Stimulated activated CD4-positive, alpha-beta T cell treated with anti-CD3 and anti-CD28 coated beads, Interleukin-12 subunit alpha, Interleukin-12 subunit beta, amount 100 ng/mL, for 4 hours (primary cell): ENCODE results near the gene GNE.
"Not testable (repeated sequence)": the region's sequence is repeated elsewhere in the genome, so short reads cannot be mapped to it uniquely, and the experiment has no call there.

Experiments used
- DNase-seq: peaks from one replicate; pipeline ENCODE4 v3.0.0-alpha.2; 2020

Gene GNE

DNA sequence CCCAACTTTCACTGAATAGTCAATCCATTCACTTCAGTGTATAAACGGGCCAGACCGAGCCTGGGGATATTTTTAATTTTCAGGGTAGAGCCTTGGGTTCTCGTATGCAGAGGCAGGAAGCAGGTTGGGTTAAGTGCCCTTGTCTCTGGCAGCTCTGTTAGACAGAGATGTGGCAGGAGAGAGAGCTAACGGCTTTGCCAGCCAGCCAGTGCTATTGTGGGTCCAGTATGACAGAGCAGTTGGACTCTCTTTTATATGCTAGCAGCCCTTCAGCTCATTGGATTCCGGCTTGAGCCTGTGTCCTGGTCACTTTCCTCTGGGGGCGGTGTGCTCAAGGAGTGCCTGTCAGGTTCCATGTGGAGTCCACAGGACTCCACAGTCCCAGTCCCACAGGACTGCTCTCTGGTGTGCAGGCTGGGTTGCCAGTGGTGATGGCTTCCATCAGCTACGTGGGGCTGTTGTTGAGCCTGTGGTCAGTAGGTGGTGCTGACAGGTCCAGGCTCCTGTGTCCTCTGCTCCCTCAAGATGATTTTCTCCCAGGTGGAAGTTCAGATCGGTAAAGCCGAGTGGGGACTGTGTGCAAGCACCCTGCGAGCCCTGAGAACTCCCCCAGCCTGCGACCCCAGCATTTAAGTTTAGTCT lies 53.2 kb downstream of the GNE start:
- DNase-seq: no peak

DNA sequence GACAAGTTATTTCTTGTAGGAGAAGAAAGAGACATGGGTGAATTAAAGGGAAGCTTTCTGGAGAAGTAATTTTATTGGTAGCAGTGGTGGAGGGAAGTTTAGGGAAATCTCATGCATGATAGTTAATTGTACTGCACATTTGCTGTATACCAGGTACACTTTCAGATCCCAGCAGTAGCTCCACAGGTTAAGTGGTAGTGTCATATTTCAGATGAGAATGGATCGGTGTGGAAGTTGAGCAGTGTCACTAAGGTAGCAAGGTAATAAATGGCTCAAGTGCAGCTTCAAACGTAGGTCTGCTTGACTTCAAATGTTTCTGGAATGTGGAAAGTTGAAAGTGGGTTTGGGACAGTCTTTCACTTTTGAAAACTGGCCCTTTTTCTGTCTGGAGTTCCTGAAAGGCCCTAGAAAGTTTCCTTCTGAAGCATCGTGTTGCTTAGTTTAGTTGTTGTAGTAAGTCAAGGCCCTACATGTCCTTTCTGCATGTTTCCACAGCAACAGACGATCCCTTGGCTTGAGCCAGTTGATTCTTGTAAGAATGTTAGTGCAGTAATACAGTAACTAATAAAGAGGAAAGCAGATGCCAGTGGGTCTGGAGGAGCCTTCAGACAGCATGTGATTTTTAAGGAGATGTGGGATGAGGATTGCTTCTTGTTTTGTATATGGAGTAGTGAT lies 63.8 kb downstream of the GNE start:
- no peak for DNase-seq

DNA sequence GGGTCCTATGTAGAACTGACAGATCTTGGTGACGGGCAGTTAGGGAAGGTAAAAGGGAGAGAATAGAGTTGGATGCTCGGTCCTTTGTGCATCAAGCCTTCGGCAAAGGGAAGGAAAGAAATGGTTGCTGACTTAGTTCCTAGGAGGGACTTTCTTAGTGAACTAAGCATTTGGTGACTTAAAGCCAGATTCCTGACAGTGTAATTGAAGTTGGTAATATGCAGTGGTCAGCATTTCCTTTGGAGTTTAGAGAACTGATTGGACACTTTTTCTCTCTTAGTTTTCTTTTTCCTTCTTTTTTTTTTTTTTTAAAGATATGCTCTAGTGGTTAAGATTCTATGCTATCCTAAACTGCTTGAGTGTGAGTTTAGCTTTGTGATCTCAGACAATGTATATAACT lies 65.2 kb downstream of the GNE start:
- DNase-seq: no peak

DNA sequence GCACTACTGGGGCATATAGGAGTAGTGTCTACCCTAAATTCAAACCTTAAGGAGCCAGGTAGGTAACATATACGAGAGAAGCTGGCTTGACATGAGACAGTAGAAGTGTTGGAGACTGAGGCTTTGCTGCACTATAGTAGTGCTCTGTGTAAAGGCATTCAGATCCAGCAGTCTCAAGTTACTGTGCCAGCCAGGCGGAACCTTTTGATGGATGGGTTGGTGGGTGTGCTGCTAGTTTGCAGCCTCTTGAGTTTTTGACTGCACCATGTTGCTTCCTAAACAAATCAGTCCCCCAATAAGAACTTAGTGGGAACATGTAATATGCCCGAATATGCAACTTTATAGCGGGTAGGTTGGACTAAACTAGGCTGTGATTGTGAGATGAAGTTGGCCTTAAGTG lies 66.1 kb downstream of the GNE start:
- no peak for DNase-seq

DNA sequence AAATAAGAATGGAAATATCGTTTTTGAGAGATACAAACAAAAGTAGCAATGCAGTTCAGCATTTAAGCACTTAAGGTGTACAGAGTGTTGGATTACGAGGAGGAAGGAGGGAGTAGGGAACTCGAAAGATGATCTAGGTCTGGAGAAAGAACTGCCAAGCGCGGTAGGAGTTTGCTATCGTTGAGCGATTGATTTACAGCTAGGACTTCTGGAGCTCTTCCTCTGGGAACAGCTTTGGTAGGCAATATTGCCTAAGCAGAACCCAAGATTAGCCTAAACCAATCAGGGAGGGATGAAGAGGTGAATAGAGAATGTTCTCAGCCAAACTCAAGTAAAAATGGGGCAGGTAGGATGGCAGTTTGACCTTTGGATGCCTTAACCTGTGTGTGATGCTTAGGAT lies 66.6 kb downstream of the GNE start:
- DNase-seq: no peak

DNA sequence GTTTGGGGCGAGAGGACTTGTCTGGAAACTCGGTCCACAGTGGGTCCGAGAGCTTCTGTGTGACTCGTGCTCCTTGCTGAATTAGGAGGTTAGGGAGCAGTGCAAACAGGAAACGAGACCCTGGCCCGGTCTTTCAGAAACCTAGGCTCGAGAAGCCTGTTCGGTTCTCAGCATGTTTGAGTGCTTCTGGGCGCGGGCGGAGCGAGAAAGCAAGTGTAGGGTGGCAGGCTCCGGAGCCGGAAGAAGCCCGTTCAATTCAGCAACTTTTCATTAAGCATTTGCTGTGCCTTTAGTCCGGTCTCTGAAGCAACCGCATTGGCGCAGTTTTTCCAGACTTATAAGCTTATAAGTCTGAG lies 67.0 kb downstream of the GNE start:
- DNase-seq: peak; percentile 35

DNA sequence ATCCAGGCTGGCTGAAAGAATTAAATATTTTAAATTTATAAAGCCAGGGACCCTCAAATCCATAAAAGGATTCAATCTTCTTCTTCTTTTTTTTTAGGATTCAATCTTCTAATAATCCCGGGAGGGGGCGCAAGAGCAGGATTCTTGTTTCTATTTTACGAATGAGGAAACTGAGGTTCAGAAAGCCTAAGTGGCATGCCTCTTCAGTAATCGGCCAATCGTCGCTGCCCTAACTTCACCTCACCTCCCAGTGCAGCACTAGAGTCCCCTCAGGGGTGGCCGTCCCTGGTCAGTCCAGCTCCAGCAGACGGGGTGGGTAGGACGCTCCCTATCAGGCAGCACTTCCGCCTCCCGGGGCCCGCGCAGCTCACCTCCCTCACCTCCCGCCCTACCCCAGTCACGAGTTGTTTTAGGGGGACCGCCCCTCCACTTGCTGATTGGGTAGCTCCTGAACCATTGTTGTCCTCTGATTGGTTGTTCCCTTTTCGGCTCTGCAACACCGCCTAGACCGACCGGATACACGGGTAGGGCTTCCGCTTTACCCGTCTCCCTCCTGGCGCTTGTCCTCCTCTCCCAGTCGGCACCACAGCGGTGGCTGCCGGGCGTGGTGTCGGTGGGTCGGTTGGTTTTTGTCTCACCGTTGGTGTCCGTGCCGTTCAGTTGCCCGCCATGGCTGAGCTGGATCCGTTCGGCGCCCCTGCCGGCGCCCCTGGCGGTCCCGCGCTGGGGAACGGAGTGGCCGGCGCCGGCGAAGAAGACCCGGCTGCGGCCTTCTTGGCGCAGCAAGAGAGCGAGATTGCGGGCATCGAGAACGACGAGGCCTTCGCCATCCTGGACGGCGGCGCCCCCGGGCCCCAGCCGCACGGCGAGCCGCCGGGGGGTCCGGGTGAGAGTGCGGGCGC lies 67.6 kb downstream of the GNE start, which contains the start of gene CLTA:
Gene CLTA (plus strand): TSS at position 534 of the 902 bp plus-strand sequence. CDS start 136 bp downstream, at position 670.
- DNase-seq: peak; percentile 84

DNA sequence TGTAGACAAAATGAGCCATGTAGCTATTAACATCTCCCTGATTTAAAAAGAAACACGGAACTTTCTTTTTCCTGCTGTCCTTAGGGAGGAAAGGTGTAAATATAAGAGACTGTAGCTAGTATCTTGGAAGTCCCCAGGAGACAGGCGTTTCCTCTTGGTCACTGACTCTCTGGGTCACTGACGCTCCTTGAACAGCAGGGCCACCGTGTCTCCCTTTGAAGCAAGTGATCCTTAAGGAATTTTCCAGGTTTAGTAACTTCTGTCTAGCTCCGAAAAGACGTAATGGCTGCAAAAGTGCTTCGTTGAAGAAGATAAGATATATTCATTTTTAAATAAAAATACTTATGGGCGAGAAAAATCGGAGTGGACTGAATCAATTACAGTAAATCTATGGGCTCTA lies 68.3 kb downstream of the GNE start:
- DNase-seq: no peak

DNA sequence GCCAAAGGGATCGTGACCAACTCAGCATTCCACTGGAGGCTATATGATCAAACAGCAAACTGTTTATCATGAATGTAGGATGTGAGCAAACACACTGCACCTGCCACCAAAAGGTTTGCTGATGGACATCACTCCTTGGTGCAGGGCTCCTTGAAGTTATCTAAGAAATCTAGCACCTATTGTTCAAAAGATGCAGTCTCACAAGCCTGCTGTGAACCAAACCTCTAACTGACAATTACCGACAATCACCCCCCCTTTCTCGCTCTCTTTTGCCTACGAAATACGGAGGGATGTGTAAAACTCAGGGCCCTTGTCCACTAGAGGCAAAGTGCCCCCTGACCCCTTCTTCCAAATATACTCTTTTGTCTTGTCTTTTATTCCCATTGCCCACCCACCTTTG lies 70.0 kb downstream of the GNE start:
- no peak for DNase-seq

DNA sequence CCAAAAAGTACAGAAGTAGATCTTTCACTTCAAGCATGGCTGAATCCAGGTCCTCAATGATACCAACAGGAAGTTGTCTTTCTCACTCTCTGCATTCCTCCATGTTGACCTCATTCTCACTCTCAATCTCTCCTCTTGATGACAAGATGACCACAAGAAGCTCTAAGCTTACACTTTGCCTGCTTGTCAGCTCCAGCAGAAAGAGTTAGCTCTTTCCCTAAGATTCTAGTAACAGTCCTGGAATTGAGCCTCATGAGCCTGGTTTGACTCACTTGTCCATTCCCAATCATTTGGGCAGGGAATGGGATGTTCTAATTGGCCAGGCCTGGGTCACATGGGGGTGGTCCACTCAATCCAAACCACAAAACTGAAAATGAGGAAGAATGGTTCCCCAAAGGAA lies 70.8 kb downstream of the GNE start:
- DNase-seq: no peak

DNA sequence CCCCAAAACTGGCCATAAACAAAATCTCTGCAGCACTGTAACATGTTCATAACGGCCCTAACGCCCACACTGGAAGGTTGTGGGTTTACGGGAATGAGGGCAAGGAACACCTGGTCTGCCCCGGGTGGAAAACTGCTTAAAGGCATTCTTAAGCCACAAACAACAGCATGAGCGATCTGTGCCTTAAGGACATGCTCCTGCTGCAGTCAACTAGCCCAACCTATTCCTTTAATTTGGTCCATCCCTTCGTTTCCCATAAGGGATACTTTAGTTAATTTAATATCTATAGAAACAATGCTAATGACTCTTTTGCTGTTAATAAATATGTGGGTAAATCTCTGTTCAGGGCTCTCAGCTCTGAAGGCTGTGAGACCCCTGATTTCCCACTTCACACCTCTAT lies 78.0 kb downstream of the GNE start:
- DNase-seq: not testable (repeated sequence)

DNA sequence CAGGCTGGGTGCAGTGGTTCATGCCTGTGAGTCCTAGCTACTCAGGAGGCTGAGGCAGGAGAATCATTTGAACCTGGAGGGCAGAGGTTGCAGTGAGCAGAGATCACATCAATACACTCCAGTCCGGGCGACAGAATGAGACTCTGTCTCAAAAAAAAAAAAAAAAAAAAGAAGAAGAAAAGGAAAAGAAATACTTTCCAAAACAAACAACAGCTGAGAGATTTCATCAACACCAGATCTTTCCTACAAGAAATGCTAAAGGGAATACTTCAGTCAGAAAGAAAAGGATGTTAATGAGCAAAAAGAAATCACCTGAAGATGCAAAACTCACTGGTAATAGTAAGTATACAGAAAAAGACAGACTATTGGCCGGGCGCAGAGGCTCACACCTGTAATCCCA lies 80.7 kb downstream of the GNE start:
- no peak for DNase-seq

DNA sequence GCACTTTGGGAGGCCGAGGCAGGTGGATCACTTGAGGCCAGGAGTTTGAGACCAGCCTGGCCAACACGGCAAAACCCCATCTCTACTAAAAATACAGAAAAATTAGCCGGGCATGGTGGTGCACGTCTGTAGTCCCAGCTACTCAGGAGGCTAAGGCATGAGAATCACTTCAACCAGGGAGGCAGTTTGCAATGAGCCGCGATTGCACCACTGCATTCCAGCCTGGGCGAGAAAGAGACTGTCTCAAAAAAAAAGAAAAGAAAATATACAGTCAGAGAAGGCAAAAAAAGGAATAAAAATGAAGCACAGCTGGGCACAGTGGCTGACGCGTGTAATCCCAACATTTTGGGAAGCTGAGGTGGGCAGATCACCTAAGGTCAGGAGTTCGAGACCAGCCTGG lies 81.8 kb downstream of the GNE start:
- not testable (repeated sequence) for DNase-seq

DNA sequence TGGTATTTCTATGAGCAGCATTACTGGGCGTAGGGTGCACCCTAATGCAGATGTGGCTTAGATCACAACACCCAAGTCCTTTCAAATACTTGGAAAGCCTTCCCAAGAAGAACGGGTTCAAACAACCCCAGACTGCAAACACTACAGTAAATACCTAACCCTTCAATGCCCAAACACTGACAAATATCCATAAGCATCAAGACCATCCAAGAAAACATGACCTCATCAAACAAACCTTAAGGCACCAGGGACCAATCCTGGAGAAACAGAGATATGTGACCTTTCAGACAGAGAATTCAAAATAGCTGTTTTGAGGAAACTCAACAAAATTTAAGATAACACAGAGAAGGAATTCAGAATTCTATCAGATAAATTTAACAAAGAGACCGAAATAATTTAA lies 83.0 kb downstream of the GNE start:
- not testable (repeated sequence) for DNase-seq

DNA sequence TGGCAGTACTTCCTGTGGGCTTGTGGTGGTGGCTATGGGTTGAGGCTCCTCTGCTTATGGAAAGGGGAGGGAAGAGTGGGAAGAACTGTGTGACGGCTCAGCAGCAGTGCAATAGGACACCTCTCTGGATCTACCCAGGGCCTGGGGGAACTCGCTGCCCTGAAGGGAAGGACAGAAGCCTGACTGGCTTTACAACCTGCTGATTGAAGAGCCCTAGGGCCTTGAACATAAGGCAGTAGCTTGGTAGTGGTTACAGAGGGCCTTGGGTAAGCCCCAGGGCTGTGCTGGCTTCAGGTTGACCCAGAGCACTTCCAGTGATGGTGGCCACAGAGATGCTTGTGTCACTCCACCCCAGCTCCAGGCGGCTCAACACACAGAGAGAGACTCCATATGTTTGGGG lies 83.5 kb downstream of the GNE start:
- no peak for DNase-seq

DNA sequence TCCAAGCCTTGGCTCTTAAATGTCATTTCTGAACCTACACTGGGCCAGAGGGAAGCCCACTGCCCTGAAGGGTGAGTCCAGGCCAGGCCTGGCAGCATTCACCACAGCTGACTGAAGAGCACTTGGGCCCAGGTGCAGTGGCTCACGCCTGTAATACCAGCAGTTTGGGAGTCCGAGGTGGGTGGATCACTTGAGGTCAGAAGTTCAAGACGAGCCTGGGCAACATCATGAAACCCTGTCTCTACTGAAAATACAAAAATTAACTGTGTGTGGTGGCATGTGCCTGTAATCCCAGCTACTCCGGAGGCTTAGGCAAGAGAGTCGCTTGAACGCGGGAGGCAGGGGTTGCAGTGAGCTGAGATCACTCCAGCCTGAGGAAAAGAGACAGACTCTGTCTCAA lies 84.0 kb downstream of the GNE start:
- DNase-seq: no peak

DNA sequence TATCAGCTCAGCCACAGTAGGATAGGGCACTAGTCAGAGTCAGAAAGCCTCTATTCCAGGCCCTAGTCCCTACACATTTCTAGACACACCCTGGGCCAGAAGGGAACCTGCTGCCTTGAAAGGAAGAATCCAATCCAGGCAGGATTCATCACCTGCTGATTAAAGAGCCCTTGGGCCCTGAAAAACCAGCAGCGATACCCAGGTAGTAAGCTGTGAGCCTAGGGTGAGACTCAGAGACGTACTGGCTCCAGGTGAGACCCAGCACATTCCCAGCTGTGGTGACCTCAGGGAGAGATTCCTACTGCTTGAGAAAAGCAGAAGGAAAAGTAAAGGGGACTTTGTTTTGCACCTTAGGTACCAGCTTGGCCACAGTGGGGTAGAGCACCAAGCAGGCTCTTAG lies 84.4 kb downstream of the GNE start:
- no peak for DNase-seq

DNA sequence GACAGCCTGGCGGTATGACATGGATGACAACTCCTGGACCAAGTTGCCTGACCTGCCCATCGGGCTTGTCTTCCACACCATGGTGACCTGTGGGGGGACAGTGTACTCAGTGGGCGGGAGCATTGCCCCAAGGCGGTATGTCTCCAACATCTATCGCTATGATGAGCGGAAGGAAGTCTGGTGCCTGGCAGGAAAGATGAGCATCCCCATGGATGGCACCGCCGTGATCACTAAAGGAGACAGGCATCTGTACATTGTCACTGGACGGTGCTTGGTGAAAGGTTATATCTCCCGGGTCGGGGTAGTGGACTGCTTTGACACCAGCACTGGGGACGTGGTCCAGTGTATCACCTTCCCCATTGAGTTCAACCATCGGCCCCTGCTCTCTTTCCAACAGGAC lies 87.7 kb downstream of the GNE start:
- DNase-seq: no peak

DNA sequence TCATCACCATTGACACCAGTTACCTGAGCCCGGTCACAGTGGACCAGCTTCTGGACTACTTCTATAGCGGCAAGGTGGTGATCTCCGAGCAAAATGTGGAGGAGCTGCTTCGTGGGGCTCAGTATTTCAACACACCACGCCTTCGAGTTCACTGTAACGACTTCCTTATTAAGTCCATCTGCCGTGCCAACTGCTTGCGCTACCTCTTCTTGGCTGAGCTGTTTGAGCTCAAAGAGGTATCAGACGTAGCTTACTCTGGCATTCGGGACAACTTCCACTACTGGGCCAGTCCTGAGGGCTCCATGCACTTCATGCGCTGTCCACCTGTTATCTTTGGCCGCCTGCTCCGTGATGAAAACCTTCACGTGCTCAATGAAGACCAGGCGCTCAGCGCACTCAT lies 88.5 kb downstream of the GNE start:
- DNase-seq: no peak

DNA sequence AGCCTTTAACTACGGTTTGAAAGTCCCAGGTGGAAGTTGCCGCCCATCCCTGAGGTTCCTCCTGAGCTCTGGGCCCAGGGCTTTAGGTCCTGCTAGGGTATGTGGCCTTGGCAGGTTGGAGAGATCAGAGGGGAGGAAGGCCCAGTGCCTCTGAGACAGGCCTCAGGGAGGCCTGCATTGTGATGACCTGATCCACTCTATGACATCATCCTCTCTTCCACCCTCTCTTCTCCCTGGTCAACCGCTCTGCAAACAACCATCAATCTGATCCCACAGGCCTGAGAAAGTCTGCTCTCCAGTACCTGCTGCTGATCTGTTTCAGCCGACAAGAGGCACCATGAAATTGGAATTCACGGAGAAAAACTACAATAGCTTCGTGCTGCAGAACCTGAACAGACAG lies 89.1 kb downstream of the GNE start, which contains the start of gene CCIN:
Gene CCIN (plus strand): TSS at position 223 of the 400 bp plus-strand sequence. CDS start 115 bp downstream, at position 338.
- no peak for DNase-seq

DNA sequence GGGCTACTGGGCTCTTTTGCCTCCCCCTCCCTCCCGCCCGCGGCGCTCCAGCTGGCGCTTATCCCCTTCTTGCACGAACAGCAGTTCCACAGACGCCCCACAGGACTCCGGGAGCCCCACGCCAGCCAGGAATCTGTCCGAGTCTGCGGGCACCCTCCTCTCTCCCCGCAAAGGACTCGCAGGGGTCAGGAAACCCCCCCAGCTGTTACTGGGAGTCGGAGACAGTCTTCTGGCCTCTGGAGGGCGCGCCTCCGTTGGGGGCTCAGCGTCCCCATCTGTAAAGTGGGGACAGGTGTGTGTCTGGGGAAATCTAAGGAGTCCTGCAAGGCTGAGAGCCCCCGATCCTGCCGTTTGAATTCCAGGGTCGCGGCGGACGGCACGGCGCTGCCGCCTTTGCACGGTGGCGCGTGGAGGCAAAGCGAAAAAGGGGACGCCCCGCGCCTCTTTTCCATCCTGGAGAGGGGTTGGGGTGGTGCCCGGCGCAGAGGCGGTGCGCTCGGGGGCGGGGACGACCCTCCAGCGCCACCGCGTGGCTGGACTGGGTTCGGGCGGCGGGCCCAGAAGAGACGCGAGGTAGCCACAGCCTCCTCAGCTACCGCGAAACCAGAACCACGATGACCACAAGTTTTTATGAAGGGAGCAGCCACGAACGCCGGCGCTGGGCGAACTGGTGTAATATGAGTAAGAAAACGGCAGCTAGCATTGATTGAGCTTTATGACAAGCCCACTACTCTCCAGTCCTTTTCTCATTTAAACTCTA lies 91.9 kb downstream of the GNE start:
- DNase-seq: peak; percentile 80

DNA sequence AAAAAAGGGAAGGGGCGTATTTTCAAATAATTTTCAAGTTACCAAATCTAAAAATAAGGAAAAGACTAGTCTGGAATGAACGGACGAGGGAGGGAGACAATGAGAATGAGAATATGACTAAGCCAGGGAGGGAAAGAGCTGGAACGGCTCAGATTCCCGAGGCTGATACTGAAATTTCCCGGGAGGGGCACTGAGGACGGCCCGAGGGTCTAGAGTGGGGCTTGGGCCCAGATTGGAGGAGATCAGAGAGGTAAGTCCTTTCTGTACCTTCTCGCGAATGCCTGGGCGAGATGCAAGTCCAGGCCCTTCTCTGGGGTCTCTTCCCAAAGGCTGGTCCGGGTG lies 92.5 kb downstream of the GNE start:
- no peak for DNase-seq

DNA sequence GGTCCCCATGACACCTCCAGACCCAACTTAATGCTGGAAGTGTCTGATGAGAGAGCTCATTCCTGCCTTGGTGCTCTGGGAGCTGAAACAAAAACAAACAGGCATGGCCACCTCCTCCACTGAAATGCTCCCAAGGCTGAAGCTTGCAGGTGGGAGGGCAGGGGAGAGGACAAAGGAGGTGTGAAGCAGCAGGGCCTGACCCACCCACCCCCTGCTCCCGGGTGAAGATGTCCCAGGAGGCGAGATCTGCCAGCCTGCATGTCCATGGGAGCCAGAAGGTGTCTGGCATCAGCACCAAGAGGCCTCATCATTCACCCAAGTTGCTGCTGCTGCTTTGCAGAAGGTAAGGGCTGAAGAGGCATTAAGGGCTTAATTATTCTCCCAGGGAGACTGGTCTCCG lies 93.3 kb downstream of the GNE start:
- DNase-seq: no peak
